ENCODE results near the gene CARD19. TPM values are rescaled to one million over a fixed set of nuclear protein-coding genes. Genes with fewer than 3 reads are reported as not detected.

Gene CARD19
- total and polyA plus RNA-seq, 2 donors (not counting 1 experiment from before 2014, with no cell fraction given) = 31.9 to 63.4 TPM

GRCh38 chr9:93081931-93082330, 14.1 kb upstream of the CARD19 start:
- Mint-ChIP-seq H3K27ac (no peak overlapping the region), H3K9me3 (ENCODE audit: insufficient read depth) (no peaks in the 10 kb centered on the region), H3K27me3 (no peaks in the 10 kb centered on the region), H3K4me1 (no peaks in the 10 kb centered on the region), H3K4me3 (no peak overlapping the region)
- Histone ChIP-seq H3K9ac (ENCODE audit: low read length) (no peak overlapping the region), H4K20me1 (ENCODE audit: control insufficient read depth, insufficient read depth, low read length, poor library complexity, severe bottlenecking) (peaks cover 9% of the 10 kb centered on the region), H3K27me3 (replicated peaks in 1 of 4; ENCODE audit: control extremely low read depth in 1 of 4, control insufficient read depth in 3 of 4, insufficient read depth in 4 of 4, low read length in 3 of 4) (no peaks in the 10 kb centered on the region), H3K27ac (ENCODE audit: low read length in 2 of 2) (no peak overlapping the region), H3K79me2 (ENCODE audit: control insufficient read depth, insufficient read depth, low read length) (peaks cover 9% of the 10 kb centered on the region), H3K4me1 (ENCODE audit: control insufficient read depth in 2 of 2, insufficient read depth in 2 of 2, low read length in 2 of 2) (no peaks in the 10 kb centered on the region), H3K36me3 (replicated peaks in 1 of 2; ENCODE audit: control extremely low read depth in 1 of 2, control insufficient read depth in 1 of 2, extremely low read depth in 1 of 2, insufficient read depth in 2 of 2, low read length in 1 of 2) (peaks cover 9 to 75% of the 10 kb centered on the region in 2 experiments), H3K9me3 (ENCODE audit: control extremely low read depth in 1 of 3, control insufficient read depth in 2 of 3, insufficient read depth in 1 of 3, low read length in 2 of 3) (peaks cover 0 to 12% (median 0%) of the 10 kb centered on the region in 3 donors), H3K4me2 (replicated peaks; ENCODE audit: low read depth, low read length, poor library complexity, severe bottlenecking) (no peak overlapping the region), H2AFZ (ENCODE audit: insufficient read depth, low read depth, low read length, poor library complexity, severe bottlenecking) (no peak overlapping the region), H3K4me3 (ENCODE audit: control extremely low read depth in 1 of 5, extremely low read depth in 1 of 5, insufficient read depth in 1 of 5, low read depth in 2 of 5, low read length in 4 of 5) (no peak overlapping the region)
- ATAC-seq (ENCODE audit: low read depth) (no peak), DNase-seq (no peak)
- WGBS (ENCODE audit: insufficient coverage) = 100% methylated on average over 1 of the region's 3 CpGs
- intact Hi-C loops (cut with micrococcal nuclease) = no loop called here
- POLR2A ChIA-PET = no interaction called here
- CTCF ChIA-PET = interaction anchor here (1.5 kb wide), 1 partner anchor 78 kb away, joined by 3 read pairs; no protein-coding TSS in a partner anchor
- no peak for TF ChIP-seq EZH2 (IDR thresholded peaks at IDR 0.05; ENCODE audit: borderline replicate concordance, insufficient read depth, low read depth, low read length, poor library complexity, severe bottlenecking)
- TF ChIP-seq CTCF (IDR thresholded peaks at IDR 0.05) = no peak

GRCh38 chr9:93082841-93083411, 13.1 kb upstream of the CARD19 start:
- no peak for ATAC-seq (ENCODE audit: low read depth)
- peaks cover 9 to 74% of the 10 kb centered on the region in 2 experiments for H3K36me3 ChIP-seq (replicated peaks in 1 of 2; ENCODE audit: control extremely low read depth in 1 of 2, control insufficient read depth in 1 of 2, extremely low read depth in 1 of 2, insufficient read depth in 2 of 2, low read length in 1 of 2)
- WGBS (ENCODE audit: insufficient coverage) = 54% methylated on average over 15 of the region's 18 CpGs
- H3K4me3 Mint-ChIP-seq = no peak overlapping the region
- H3K9me3 Mint-ChIP-seq (ENCODE audit: insufficient read depth) = no peaks in the 10 kb centered on the region
- POLR2A ChIA-PET = no interaction called here
- peaks cover 0 to 12% (median 0%) of the 10 kb centered on the region in 3 donors for H3K9me3 ChIP-seq (ENCODE audit: control extremely low read depth in 1 of 3, control insufficient read depth in 2 of 3, insufficient read depth in 1 of 3, low read length in 2 of 3)
- TF ChIP-seq CTCF (IDR thresholded peaks at IDR 0.05) = no peak
- TF ChIP-seq EZH2 (IDR thresholded peaks at IDR 0.05; ENCODE audit: borderline replicate concordance, insufficient read depth, low read depth, low read length, poor library complexity, severe bottlenecking) = no peak
- H3K79me2 ChIP-seq (ENCODE audit: control insufficient read depth, insufficient read depth, low read length) = peaks cover under 1% of the 10 kb centered on the region
- no peak overlapping the region for H3K4me3 ChIP-seq (ENCODE audit: control extremely low read depth in 1 of 5, extremely low read depth in 1 of 5, insufficient read depth in 1 of 5, low read depth in 2 of 5, low read length in 4 of 5)
- no peak for DNase-seq
- H3K4me1 Mint-ChIP-seq = no peaks in the 10 kb centered on the region
- intact Hi-C loops (cut with micrococcal nuclease) = no loop called here
- H4K20me1 ChIP-seq (ENCODE audit: control insufficient read depth, insufficient read depth, low read length, poor library complexity, severe bottlenecking) = peaks cover 1% of the 10 kb centered on the region
- no peak overlapping the region for H3K27ac ChIP-seq (ENCODE audit: low read length in 2 of 2)
- CTCF ChIA-PET = no interaction called here
- no peak overlapping the region for H3K4me2 ChIP-seq (replicated peaks; ENCODE audit: low read depth, low read length, poor library complexity, severe bottlenecking)
- no peaks in the 10 kb centered on the region for H3K4me1 ChIP-seq (ENCODE audit: control insufficient read depth in 2 of 2, insufficient read depth in 2 of 2, low read length in 2 of 2)
- H3K9ac ChIP-seq (ENCODE audit: low read length) = no peak overlapping the region
- no peak overlapping the region for H2AFZ ChIP-seq (ENCODE audit: insufficient read depth, low read depth, low read length, poor library complexity, severe bottlenecking)
- no peaks in the 10 kb centered on the region for H3K27me3 ChIP-seq (replicated peaks in 1 of 4; ENCODE audit: control extremely low read depth in 1 of 4, control insufficient read depth in 3 of 4, insufficient read depth in 4 of 4, low read length in 3 of 4)
- no peak overlapping the region for H3K27ac Mint-ChIP-seq
- no peaks in the 10 kb centered on the region for H3K27me3 Mint-ChIP-seq
